Endothelial cell (in vitro differentiated cells): ENCODE results near the gene SHBG. TPM values are rescaled to one million over a fixed set of nuclear protein-coding genes. Genes with fewer than 3 reads are reported as not detected.

ENCODE experiments used
- DNase-seq: peaks from one replicate; pipeline ENCODE4 v3.0.0; 2021; ENCODE audit warnings: low spot score
- H3K27ac Mint-ChIP-seq: one replicate; pipeline ENCODE4 v1.8.0; 2021; ENCODE audit warnings: mixed read lengths, inconsistent platforms; ENCODE audit not compliant: unreplicated experiment
- H3K27me3 Mint-ChIP-seq: one replicate; pipeline ENCODE4 v1.8.0; 2021; ENCODE audit warnings: mild to moderate bottlenecking, moderate library complexity, mixed read lengths, inconsistent platforms; ENCODE audit not compliant: unreplicated experiment
- H3K36me3 Mint-ChIP-seq: one replicate; pipeline ENCODE4 v1.8.0; 2021; ENCODE audit warnings: mild to moderate bottlenecking, low read depth, mixed read lengths, inconsistent platforms; ENCODE audit not compliant: unreplicated experiment
- H3K4me1 Mint-ChIP-seq: one replicate; pipeline ENCODE4 v1.8.0; 2021; ENCODE audit warnings: mild to moderate bottlenecking, mixed read lengths, inconsistent platforms; ENCODE audit not compliant: unreplicated experiment
- H3K4me3 Mint-ChIP-seq: one replicate; pipeline ENCODE4 v1.8.0; 2021; ENCODE audit warnings: mild to moderate bottlenecking, mixed read lengths, inconsistent platforms; ENCODE audit not compliant: unreplicated experiment
- H3K9me3 Mint-ChIP-seq: one replicate; pipeline ENCODE4 v1.8.0; 2021; ENCODE audit warnings: mixed read lengths, inconsistent platforms; ENCODE audit not compliant: unreplicated experiment
- CTCF ChIP-seq: fragments of 200-600 bp; sonication (generic); IDR thresholded peaks from one replicate; pipeline ENCODE4 v1.5.0; 2021; ENCODE audit warnings: antibody characterized with exemption; ENCODE audit not compliant: unreplicated experiment
- total RNA-seq: library from RNA; stranded (reverse); fragmentation: NEBNext Ultra II Directional; extraction: Animal tissue kit (Norgen Biotek cat#: 25700); gene quantifications from one replicate; pipeline ENCODE4 v1.2.1, GENCODE V29; 2021; ENCODE audit not compliant: unreplicated experiment

SHBG gene
- total RNA-seq, 1 donor from 2014 or later: 0.95 TPM

- peaks cover 4% of the 10 kb centered on the region for H3K36me3 Mint-ChIP-seq
- peaks cover 24% of the 10 kb centered on the region for H3K4me1 Mint-ChIP-seq
- no peaks in the 10 kb centered on the region for H3K27me3 Mint-ChIP-seq
- peak overlapping the region; percentile 43 for H3K4me3 Mint-ChIP-seq
- no peak overlapping the region for H3K27ac Mint-ChIP-seq
- DNase-seq: no peak
- no peak for TF ChIP-seq CTCF
- H3K9me3 Mint-ChIP-seq: no peaks in the 10 kb centered on the region
These were observed 18.2 kb upstream of the SHBG start for GRCh38 chr17:7611635-7612293.

- H3K27me3 Mint-ChIP-seq: no peaks in the 10 kb centered on the region
- peaks cover 4% of the 10 kb centered on the region for H3K36me3 Mint-ChIP-seq
- peak overlapping the region; percentile 43 for H3K4me3 Mint-ChIP-seq
- peaks cover 24% of the 10 kb centered on the region for H3K4me1 Mint-ChIP-seq
- H3K27ac Mint-ChIP-seq: no peak overlapping the region
- H3K9me3 Mint-ChIP-seq: no peaks in the 10 kb centered on the region
- no peak for TF ChIP-seq CTCF
- DNase-seq: no peak
These were observed 17.7 kb upstream of the SHBG start for GRCh38 chr17:7612294-7612640.

- Mint-ChIP-seq H3K4me1 (peaks cover 29% of the 10 kb centered on the region), H3K4me3 (peak overlapping the region; percentile 88), H3K9me3 (no peaks in the 10 kb centered on the region), H3K27me3 (no peaks in the 10 kb centered on the region), H3K27ac (peak overlapping the region; percentile 39), H3K36me3 (peaks cover 4% of the 10 kb centered on the region)
- no peak for TF ChIP-seq CTCF
- DNase-seq: no peak
These were observed 16.0 kb upstream of the SHBG start for GRCh38 chr17:7613769-7614424.

GRCh38 chr17:7614425-7615264, 15.3 kb upstream of the SHBG start, which contains the start of gene FXR2:
TSS of gene FXR2 (minus strand) at chr17:7614897. CDS start at chr17:7614532, 365 bp downstream.
- H3K9me3 Mint-ChIP-seq: no peaks in the 10 kb centered on the region
- H3K27me3 Mint-ChIP-seq: no peaks in the 10 kb centered on the region
- H3K4me1 Mint-ChIP-seq: peaks cover 29% of the 10 kb centered on the region
- H3K4me3 Mint-ChIP-seq: peak within 1 kb of the TSS; percentile 88
- TF ChIP-seq CTCF: peak; percentile 49
- H3K27ac Mint-ChIP-seq: peak within 1 kb of the TSS; percentile 82
- peaks cover 4% of the 10 kb centered on the region for H3K36me3 Mint-ChIP-seq
- peak; percentile 99 for DNase-seq
